Esophagus squamous epithelium (tissue), 5 donors: ENCODE data around the gene VEPH1. TPM values are rescaled to one million over a fixed set of nuclear protein-coding genes. Genes with fewer than 3 reads are reported as not detected.

Experiments used
- DNase-seq: peaks from one replicate; lab custom pipeline; 2025; lab: John Stamatoyannopoulos, UW
- H3K27ac ChIP-seq, 4 donors: fragments of 200-600 bp; sonication (generic); one replicate each; pipeline ENCODE4 v1.5.1; 2016 to 2019; ENCODE audit warnings: mild to moderate bottlenecking in 1 of 4
- H3K27me3 ChIP-seq, 4 donors: fragments of 200-600 bp; sonication (generic); 1 replicate in 3 of 4; 2 replicates in 1 of 4; pipeline versions ENCODE4 v1.5.1 to v1.6.0; 2017 to 2021; ENCODE audit warnings: antibody characterized with exemption in 1 of 4
- H3K36me3 ChIP-seq, 3 donors: fragments of 200-600 bp; sonication (generic); one replicate each; pipeline ENCODE4 v1.5.1; 2016 to 2019
- H3K4me1 ChIP-seq, 3 donors: fragments of 200-600 bp; sonication (generic); one replicate each; pipeline ENCODE4 v1.5.1; 2017 to 2019
- H3K4me3 ChIP-seq, 4 donors: fragments of 200-600 bp; sonication (generic); 1 replicate in 3 of 4; 2 replicates in 1 of 4; pipeline ENCODE4 v1.5.1; 2016 to 2019; ENCODE audit warnings: mild to moderate bottlenecking in 2 of 4, moderate library complexity in 1 of 4
- H3K9me3 ChIP-seq, 3 donors: fragments of 200-600 bp; sonication (generic); one replicate each; pipeline ENCODE4 v1.5.1; 2016 to 2019
- CTCF ChIP-seq, 6 experiments: fragments of 450-650 bp in 4 of 6; fragments of 200-600 bp in 2 of 6; sonication (generic) in 2 of 6; IDR thresholded peaks; one replicate each; pipeline ENCODE4 v1.5.1; 2016 to 2019; ENCODE audit warnings: antibody characterized with exemption in 6 of 6, mild to moderate bottlenecking in 4 of 6, moderate library complexity in 4 of 6
- POLR2A ChIP-seq, 4 donors: fragments of 450-650 bp; IDR thresholded peaks; one replicate each; pipeline ENCODE4 v1.6.1; 2017; ENCODE audit warnings: antibody characterized with exemption in 4 of 4, mild to moderate bottlenecking in 4 of 4, moderate library complexity in 3 of 4
- WGBS, 2 donors: methylation state at CpG; one replicate each; pipeline ENCODE4 v1.1.5; 2018; 5-methylcytosine and 5-hydroxymethylcytosine counted together
- intact Hi-C: fragments of 100-400 bp; cut with DNase I; formaldehyde crosslinking; loops from one replicate; pipeline ENCODE4 v1.15.0; 2022
- total RNA-seq, 4 donors: library from RNA; depleted of rRNA; stranded (reverse); fragments of >200 nt; gene quantifications; one replicate each; pipeline ENCODE4 v1.1.0, GENCODE V29; 2016
- donor health status: DM: yes; HTN: yes; CAD: no.

VEPH1 gene
- not detected for total RNA-seq

- 70 to 83% methylated on average over 7 of the region's 7 CpGs for WGBS, 2 donors
- TF ChIP-seq CTCF (IDR thresholded peaks at IDR 0.05) (no peak), POLR2A (IDR thresholded peaks at IDR 0.05) (no peak)
- Histone ChIP-seq H3K4me1 (peaks cover 6 to 16% (median 10%) of the 10 kb centered on the region in 3 donors), H3K27me3 (peaks cover 0 to 31% (median 0%) of the 10 kb centered on the region in 4 donors), H3K9me3 (no peaks in the 10 kb centered on the region), H3K36me3 (no peaks in the 10 kb centered on the region), H3K27ac (no peak within 1 kb of the TSS), H3K4me3 (no peak within 1 kb of the TSS)
- intact Hi-C loops, result no loop called here
- DNase-seq, result no peak
Measured at GRCh38 chr3:157502916-157503595, at the start of gene VEPH1. VEPH1 (minus strand) TSS chr3:157503416; CDS start chr3:157495349, 8,067 bp downstream.

GRCh38 chr3:157551961-157552360 is 48.7 kb upstream of the VEPH1 start:
- H3K9me3 ChIP-seq, result no peaks in the 10 kb centered on the region
- intact Hi-C loops, result no loop called here
- no peaks in the 10 kb centered on the region for H3K27me3 ChIP-seq
- TF ChIP-seq POLR2A (IDR thresholded peaks at IDR 0.05) (no peak), CTCF (IDR thresholded peaks at IDR 0.05) (no peak)
- WGBS, 2 donors, result 50 to 77% methylated on average over 1 of the region's 1 CpG
- no peaks in the 10 kb centered on the region for H3K4me1 ChIP-seq
- no peaks in the 10 kb centered on the region for H3K36me3 ChIP-seq
- DNase-seq, result no peak
- no peak overlapping the region for H3K4me3 ChIP-seq
- no peak overlapping the region for H3K27ac ChIP-seq

GRCh38 chr3:157549498-157549897 is 46.3 kb upstream of the VEPH1 start:
- Histone ChIP-seq H3K9me3 (no peaks in the 10 kb centered on the region), H3K4me3 (no peak overlapping the region), H3K4me1 (no peaks in the 10 kb centered on the region), H3K27me3 (no peaks in the 10 kb centered on the region), H3K27ac (no peak overlapping the region), H3K36me3 (no peaks in the 10 kb centered on the region)
- 90 to 98% methylated on average over 2 of the region's 2 CpGs for whole genome bisulfite sequencing, 2 donors
- no peak for DNase-seq
- intact Hi-C loops, result no loop called here
- TF ChIP-seq CTCF (IDR thresholded peaks at IDR 0.05) (no peak), POLR2A (IDR thresholded peaks at IDR 0.05) (no peak)

GRCh38 chr3:157544501-157545130 is 41.4 kb upstream of the VEPH1 start:
- H3K36me3 ChIP-seq, result no peaks in the 10 kb centered on the region
- peak overlapping the region in 2 of 4 donors; percentile 62 to 64 for H3K27ac ChIP-seq
- intact Hi-C loops, result no loop called here
- WGBS, 2 donors, result 62 to 64% methylated on average over 4 of the region's 4 CpGs
- H3K9me3 ChIP-seq, result peaks cover 0 to 6% (median 0%) of the 10 kb centered on the region in 3 donors
- DNase-seq, result no peak
- TF ChIP-seq POLR2A (IDR thresholded peaks at IDR 0.05), result no peak
- TF ChIP-seq CTCF (IDR thresholded peaks at IDR 0.05), result no peak
- no peaks in the 10 kb centered on the region for H3K27me3 ChIP-seq
- H3K4me1 ChIP-seq, result peaks cover 0 to 16% (median 0%) of the 10 kb centered on the region in 3 donors
- H3K4me3 ChIP-seq, result peak overlapping the region in 1 of 4 donors; percentile 46

GRCh38 chr3:157543501-157544035 is 40.4 kb upstream of the VEPH1 start:
- Histone ChIP-seq H3K4me1 (peaks cover 0 to 16% (median 0%) of the 10 kb centered on the region in 3 donors), H3K27me3 (no peaks in the 10 kb centered on the region), H3K4me3 (peak overlapping the region; percentile 29 to 61 (median 42)), H3K27ac (peak overlapping the region in 2 of 4 donors; percentile 29 to 62), H3K36me3 (no peaks in the 10 kb centered on the region), H3K9me3 (peaks cover 0 to 6% (median 0%) of the 10 kb centered on the region in 3 donors)
- TF ChIP-seq POLR2A (IDR thresholded peaks at IDR 0.05) (no peak), CTCF (IDR thresholded peaks at IDR 0.05) (no peak)
- WGBS, 2 donors, result 81 to 91% methylated on average over 4 to 8 of the region's 13 CpGs
- intact Hi-C loops, result no loop called here
- no peak for DNase-seq
